GM13977 (cell line): Measurements from ENCODE around the gene PRR15L.

Experiments used
- DNase-seq: peaks from one replicate; pipeline ENCODE4 v3.0.0; 2012; ENCODE audit warnings: low spot score
- in situ Hi-C: fragments of 300-500 bp; cut with MboI; formaldehyde crosslinking; loops from one replicate; pipeline ENCODE4 v1.12.0; 2022; ENCODE audit warnings: low sequenced_read_pairs, low pct_unique_long_range_greater_than_20kb, mixed read lengths, inconsistent platforms; ENCODE audit not compliant: unreplicated experiment
- TF ChIP-seq, protein P1 (sequence below): IDR thresholded peaks from 2 replicates; pipeline ENCODE4 v1.5.1; 2012; ENCODE audit warnings: mild to moderate bottlenecking, control low read depth; ENCODE audit not compliant: insufficient read depth; ENCODE audit errors: extremely low read depth, missing control alignments

Gene PRR15L

DNA sequence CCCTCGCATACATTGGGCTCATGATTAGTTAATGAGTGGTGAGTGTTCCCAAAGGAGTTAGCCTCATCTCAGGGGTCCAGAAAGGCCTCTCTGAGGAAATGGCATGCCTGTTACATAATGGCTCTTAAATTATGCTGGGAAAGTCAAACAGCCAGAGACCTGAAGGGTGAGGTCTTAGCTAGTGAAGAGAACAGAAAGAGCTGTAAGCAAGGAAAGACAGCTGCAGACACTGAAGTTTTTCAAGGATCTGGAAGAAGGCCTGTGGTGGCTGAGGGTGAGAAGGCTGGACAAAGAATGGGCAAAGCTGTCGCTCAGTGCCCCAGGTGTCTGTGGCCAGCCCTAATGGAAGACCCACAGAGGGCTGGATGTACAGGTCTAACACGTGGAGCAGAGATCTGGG, 51.2 kb downstream of the PRR15L start:
- TF ChIP-seq, protein P1, sequence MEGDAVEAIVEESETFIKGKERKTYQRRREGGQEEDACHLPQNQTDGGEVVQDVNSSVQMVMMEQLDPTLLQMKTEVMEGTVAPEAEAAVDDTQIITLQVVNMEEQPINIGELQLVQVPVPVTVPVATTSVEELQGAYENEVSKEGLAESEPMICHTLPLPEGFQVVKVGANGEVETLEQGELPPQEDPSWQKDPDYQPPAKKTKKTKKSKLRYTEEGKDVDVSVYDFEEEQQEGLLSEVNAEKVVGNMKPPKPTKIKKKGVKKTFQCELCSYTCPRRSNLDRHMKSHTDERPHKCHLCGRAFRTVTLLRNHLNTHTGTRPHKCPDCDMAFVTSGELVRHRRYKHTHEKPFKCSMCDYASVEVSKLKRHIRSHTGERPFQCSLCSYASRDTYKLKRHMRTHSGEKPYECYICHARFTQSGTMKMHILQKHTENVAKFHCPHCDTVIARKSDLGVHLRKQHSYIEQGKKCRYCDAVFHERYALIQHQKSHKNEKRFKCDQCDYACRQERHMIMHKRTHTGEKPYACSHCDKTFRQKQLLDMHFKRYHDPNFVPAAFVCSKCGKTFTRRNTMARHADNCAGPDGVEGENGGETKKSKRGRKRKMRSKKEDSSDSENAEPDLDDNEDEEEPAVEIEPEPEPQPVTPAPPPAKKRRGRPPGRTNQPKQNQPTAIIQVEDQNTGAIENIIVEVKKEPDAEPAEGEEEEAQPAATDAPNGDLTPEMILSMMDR: no peak
- no peak for DNase-seq
- in situ Hi-C loops: no loop called here

DNA sequence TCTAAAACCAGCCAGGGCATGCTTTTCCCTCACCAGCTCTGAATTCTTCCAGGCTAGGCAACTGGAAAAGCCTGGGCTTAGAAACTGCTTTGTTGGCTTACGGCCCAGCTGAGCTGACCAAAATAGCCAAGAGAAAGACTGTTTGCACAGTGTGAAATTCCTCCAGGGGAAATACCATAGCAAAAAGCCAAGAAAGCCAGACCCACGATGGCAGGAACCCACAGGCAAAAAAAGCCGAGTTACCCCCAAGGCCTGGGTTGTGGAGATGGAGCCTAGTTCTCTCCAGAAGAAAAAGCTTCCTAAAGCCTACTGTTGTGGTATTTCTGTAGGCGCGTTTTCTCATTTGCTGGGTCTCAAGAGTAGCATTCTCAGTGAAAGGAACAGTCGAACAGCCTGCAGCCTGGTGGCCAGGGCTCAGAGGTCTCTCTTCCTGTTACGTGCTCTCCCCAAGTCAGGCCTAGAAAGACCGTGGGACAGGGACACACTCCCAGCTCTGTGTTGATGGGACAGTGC, 52.4 kb downstream of the PRR15L start:
- in situ Hi-C loops: no loop called here
- TF ChIP-seq, protein P1: no peak
- DNase-seq: no peak

DNA sequence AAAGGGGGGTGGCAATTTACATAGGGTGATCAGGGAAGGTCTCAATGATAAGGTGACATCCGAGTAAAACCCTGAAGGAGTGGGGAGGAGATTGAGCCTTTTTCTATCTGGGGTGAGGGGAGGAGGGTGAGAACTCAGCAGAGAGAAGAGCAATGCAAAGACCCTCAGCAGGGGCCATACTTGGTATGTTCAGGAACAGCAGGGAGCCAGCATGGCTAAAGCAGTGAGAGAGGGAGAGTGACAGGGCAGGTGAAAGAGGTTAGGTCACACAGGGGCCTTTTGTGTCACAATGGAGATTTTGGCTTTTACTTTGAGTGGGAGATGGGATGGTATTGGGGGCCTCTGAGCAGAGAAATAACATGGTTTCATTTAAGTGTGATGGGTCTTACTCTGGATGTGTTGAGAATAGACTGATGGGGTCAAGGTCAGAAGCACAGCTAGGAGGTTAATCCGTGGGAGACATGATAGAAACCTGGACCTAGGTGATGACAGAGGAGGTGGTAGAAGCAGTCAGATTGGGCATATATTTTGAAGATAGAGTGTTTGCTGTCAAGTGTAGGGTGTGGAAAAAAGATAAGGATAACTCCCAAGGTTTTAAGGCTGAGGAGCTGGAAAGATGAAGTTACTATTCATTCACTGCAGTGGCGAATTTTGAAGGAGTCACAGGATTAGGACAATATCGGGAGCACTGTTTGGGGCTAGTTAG, 55.5 kb downstream of the PRR15L start:
- no peak for DNase-seq
- in situ Hi-C loops: no loop called here
- TF ChIP-seq, protein P1: no peak
